HEK293 (cell line): ENCODE data around the gene E4F1.

Source experiments
- REST ChIP-seq: fragments of 450-650 bp; formaldehyde crosslinking; IDR thresholded peaks from 2 replicates; pipeline ENCODE4 v1.5.1; 2016; ENCODE audit warnings: missing biosample characterization, missing genetic modification characterization
- ZBTB8A ChIP-seq: fragments of 450-650 bp; formaldehyde crosslinking; IDR thresholded peaks from 2 replicates; pipeline ENCODE4 v1.5.1; 2016; ENCODE audit warnings: missing biosample characterization, missing genetic modification characterization
- ZNF184 ChIP-seq: fragments of 450-650 bp; IDR thresholded peaks from 2 replicates; pipeline ENCODE4 v1.5.1; 2018; ENCODE audit warnings: missing biosample characterization, mild to moderate bottlenecking, missing genetic modification characterization
- ZNF354C ChIP-seq: fragments of 450-650 bp; formaldehyde crosslinking; IDR thresholded peaks from 2 replicates; pipeline ENCODE4 v1.5.1; 2016; ENCODE audit warnings: missing biosample characterization, missing genetic modification characterization, low read depth, borderline replicate concordance
- ZNF549 ChIP-seq: fragments of 450-650 bp; IDR thresholded peaks from 2 replicates; pipeline ENCODE4 v1.5.1; 2018; ENCODE audit warnings: missing biosample characterization, missing genetic modification characterization, mild to moderate bottlenecking, inconsistent platforms, moderate library complexity
- ZNF664 ChIP-seq: fragments of 450-650 bp; formaldehyde crosslinking; IDR thresholded peaks from 2 replicates; pipeline ENCODE4 v1.5.1; 2016; ENCODE audit warnings: missing biosample characterization, missing genetic modification characterization
- ZNF701 ChIP-seq: fragments of 450-650 bp; formaldehyde crosslinking; IDR thresholded peaks from 2 replicates; pipeline ENCODE4 v1.5.1; 2016; ENCODE audit warnings: missing biosample characterization, missing genetic modification characterization
- ZNF837 ChIP-seq: fragments of 450-650 bp; formaldehyde crosslinking; IDR thresholded peaks from 2 replicates; pipeline ENCODE4 v1.5.1; 2016; ENCODE audit warnings: missing biosample characterization, missing genetic modification characterization
- TF ChIP-seq, protein P1 (sequence below): fragments of 450-650 bp; IDR thresholded peaks from 2 replicates; pipeline ENCODE4 v1.5.1; 2018; ENCODE audit warnings: missing biosample characterization, missing genetic modification characterization
- TF ChIP-seq, protein P2 (sequence below): fragments of 450-650 bp; formaldehyde crosslinking; IDR thresholded peaks from 2 replicates; pipeline ENCODE4 v1.5.1; 2016; ENCODE audit warnings: missing biosample characterization, missing genetic modification characterization

DNA sequence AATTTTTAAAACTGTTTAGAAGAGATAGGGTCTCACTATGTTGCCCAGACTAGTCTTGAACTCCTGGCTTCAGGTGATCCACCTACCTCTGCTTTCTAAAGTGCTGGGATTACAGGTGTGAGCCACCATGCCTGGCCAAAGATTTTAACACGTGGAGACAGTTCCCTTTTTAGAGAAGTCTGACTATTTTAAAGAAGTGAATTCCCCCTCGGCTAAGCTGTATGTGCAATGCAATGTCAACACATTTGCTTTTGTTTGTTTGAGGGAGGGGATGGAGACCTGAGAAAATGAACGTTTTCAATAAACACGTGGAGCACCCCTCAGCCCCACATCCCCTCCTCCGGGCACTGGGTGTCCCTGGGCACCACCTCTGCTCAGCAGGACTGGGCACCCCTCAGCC, 58.9 kb downstream of the E4F1 start:
- TF ChIP-seq, protein P1, sequence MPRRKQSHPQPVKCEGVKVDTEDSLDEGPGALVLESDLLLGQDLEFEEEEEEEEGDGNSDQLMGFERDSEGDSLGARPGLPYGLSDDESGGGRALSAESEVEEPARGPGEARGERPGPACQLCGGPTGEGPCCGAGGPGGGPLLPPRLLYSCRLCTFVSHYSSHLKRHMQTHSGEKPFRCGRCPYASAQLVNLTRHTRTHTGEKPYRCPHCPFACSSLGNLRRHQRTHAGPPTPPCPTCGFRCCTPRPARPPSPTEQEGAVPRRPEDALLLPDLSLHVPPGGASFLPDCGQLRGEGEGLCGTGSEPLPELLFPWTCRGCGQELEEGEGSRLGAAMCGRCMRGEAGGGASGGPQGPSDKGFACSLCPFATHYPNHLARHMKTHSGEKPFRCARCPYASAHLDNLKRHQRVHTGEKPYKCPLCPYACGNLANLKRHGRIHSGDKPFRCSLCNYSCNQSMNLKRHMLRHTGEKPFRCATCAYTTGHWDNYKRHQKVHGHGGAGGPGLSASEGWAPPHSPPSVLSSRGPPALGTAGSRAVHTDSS: no peak
- TF ChIP-seq ZBTB8A (no peak), ZNF184 (tag by site-specific recombination) (no peak), ZNF837 (no peak), ZNF664 (no peak), ZNF549 (no peak), ZNF354C (tag by site-specific recombination) (no peak), ZNF701 (tag by site-specific recombination) (no peak), REST (tag by site-specific recombination) (no peak)
- TF ChIP-seq, protein P2, sequence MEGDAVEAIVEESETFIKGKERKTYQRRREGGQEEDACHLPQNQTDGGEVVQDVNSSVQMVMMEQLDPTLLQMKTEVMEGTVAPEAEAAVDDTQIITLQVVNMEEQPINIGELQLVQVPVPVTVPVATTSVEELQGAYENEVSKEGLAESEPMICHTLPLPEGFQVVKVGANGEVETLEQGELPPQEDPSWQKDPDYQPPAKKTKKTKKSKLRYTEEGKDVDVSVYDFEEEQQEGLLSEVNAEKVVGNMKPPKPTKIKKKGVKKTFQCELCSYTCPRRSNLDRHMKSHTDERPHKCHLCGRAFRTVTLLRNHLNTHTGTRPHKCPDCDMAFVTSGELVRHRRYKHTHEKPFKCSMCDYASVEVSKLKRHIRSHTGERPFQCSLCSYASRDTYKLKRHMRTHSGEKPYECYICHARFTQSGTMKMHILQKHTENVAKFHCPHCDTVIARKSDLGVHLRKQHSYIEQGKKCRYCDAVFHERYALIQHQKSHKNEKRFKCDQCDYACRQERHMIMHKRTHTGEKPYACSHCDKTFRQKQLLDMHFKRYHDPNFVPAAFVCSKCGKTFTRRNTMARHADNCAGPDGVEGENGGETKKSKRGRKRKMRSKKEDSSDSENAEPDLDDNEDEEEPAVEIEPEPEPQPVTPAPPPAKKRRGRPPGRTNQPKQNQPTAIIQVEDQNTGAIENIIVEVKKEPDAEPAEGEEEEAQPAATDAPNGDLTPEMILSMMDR (tag by site-specific recombination): no peak
